ENCODE results near the gene RGS11. TPM values are rescaled to one million over a fixed set of nuclear protein-coding genes. Genes with fewer than 3 reads are reported as not detected.

The RGS11 gene
- total and polyA plus RNA-seq, 2 donors from 2014 or later = 2.5 to 5.9 TPM

DNA sequence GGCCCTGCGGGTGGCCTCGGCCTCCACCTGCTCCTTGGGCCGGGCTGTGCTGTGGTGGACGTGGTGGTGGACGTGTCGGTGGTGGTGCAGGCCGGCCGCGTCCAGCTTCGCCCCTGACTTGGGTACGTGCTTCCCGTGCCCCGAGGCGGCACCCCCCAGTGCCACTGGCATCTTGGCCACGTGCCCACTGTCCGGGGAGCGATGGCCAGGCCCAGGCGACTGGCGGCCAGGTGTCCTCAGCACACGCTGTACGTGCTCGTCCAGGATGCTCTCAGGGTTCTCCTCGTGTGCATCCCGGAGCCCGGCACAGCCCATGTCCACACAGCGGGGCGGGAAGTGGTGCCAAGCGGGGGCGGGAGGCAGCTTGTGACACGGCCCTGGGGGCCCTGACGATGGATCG, 22.1 kb upstream of the RGS11 start:
- Histone ChIP-seq H3K27ac (ENCODE audit: low read depth in 2 of 2, low read length in 2 of 2) (no peak overlapping the region), H3K9me3 (ENCODE audit: control insufficient read depth in 2 of 3, insufficient read depth in 1 of 3, low read length in 3 of 3) (no peaks in the 10 kb centered on the region), H3K4me3 (ENCODE audit: low read length in 3 of 3) (no peak overlapping the region), H3K4me1 (ENCODE audit: control insufficient read depth in 2 of 3, insufficient read depth in 2 of 3, low read depth in 1 of 3, low read length in 3 of 3) (no peaks in the 10 kb centered on the region), H3K9ac (ENCODE audit: low read length in 3 of 3) (no peak overlapping the region), H3K36me3 (ENCODE audit: control insufficient read depth in 2 of 3, insufficient read depth in 3 of 3, low read length in 3 of 3) (peaks cover 0 to 2% (median 0%) of the 10 kb centered on the region in 3 donors), H3K27me3 (ENCODE audit: control insufficient read depth, insufficient read depth, low read length) (no peaks in the 10 kb centered on the region)
- FAIRE-seq (no peak), DNase-seq (no peak)
- intact Hi-C loops (cut with DNase I) = no loop called here
- TF ChIP-seq CTCF (IDR thresholded peaks at IDR 0.05; ENCODE audit: borderline replicate concordance, extremely low read depth, insufficient read depth) = no peak

DNA sequence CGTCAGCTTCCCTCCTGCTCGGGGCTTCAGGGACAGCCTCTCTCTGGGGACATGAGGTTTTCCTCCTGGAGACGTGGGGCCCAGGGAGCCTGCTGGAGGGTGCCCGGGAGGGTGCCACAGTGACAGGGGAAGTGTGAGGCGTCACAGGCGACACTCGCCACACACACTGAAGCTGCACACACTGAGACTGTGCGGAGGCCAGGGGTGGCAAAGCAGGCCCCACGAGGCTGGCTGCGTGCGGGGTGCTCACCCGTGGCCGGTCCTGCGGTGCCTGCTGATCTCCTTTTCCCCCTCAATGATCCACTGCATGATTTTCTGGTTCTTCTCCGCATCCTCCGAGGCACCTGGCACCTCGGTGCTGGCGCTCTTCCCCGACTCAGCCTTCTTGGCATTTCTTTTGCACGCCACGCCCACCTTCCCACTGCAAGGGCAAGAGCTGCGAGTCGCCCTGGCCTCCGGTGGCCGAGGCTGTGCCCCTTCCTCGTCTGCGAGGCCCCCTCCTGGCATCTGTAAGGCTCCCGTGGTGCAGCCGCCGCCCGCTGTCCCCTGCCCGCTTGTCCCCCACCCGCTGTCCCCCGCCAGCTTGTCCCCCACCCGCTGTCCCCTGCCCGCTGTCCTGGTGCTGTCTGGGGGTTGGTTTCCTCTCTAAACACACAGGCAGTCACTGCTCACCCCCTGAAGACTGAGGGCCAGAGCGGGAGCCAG, 21.2 kb upstream of the RGS11 start:
- intact Hi-C loops (cut with DNase I) = no loop called here
- FAIRE-seq = no peak
- Histone ChIP-seq H3K36me3 (ENCODE audit: control insufficient read depth in 2 of 3, insufficient read depth in 3 of 3, low read length in 3 of 3) (peaks cover 0 to 4% (median 0%) of the 10 kb centered on the region in 3 donors), H3K4me3 (ENCODE audit: low read length in 3 of 3) (no peak overlapping the region), H3K9me3 (ENCODE audit: control insufficient read depth in 2 of 3, insufficient read depth in 1 of 3, low read length in 3 of 3) (no peaks in the 10 kb centered on the region), H3K9ac (ENCODE audit: low read length in 3 of 3) (no peak overlapping the region), H3K27me3 (ENCODE audit: control insufficient read depth, insufficient read depth, low read length) (no peaks in the 10 kb centered on the region), H3K4me1 (ENCODE audit: control insufficient read depth in 2 of 3, insufficient read depth in 2 of 3, low read depth in 1 of 3, low read length in 3 of 3) (no peaks in the 10 kb centered on the region), H3K27ac (ENCODE audit: low read depth in 2 of 2, low read length in 2 of 2) (no peak overlapping the region)
- TF ChIP-seq CTCF (IDR thresholded peaks at IDR 0.05; ENCODE audit: borderline replicate concordance, extremely low read depth, insufficient read depth) = no peak
- no peak for DNase-seq

DNA sequence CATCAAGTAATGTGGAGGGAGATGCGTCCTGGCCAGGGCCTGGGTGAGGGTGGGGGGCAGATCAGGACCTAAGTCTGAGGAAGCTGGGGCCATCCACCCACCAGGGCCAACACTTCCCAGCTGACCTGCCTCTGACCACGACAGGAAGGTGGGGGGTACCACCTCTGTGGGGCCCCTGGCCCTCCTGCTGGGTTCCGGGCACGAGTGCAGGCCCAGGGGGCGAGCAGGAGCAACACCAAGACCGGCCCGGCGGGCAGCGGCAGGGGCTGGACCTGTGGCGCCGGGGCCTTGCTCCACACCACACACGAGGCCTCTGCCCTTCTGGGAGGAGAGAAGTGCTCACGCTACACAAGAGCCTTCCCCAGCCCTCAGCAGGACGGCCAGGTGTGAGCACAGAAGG, 20.5 kb upstream of the RGS11 start:
- Histone ChIP-seq H3K9ac (ENCODE audit: low read length in 3 of 3) (no peak overlapping the region), H3K4me3 (ENCODE audit: low read length in 3 of 3) (no peak overlapping the region), H3K9me3 (ENCODE audit: control insufficient read depth in 2 of 3, insufficient read depth in 1 of 3, low read length in 3 of 3) (no peaks in the 10 kb centered on the region), H3K27ac (ENCODE audit: low read depth in 2 of 2, low read length in 2 of 2) (no peak overlapping the region), H3K4me1 (ENCODE audit: control insufficient read depth in 2 of 3, insufficient read depth in 2 of 3, low read depth in 1 of 3, low read length in 3 of 3) (no peaks in the 10 kb centered on the region), H3K36me3 (ENCODE audit: control insufficient read depth in 2 of 3, insufficient read depth in 3 of 3, low read length in 3 of 3) (peaks cover 0 to 4% (median 0%) of the 10 kb centered on the region in 3 donors), H3K27me3 (ENCODE audit: control insufficient read depth, insufficient read depth, low read length) (no peaks in the 10 kb centered on the region)
- FAIRE-seq (no peak), DNase-seq (no peak)
- intact Hi-C loops (cut with DNase I) = no loop called here
- no peak for TF ChIP-seq CTCF (IDR thresholded peaks at IDR 0.05; ENCODE audit: borderline replicate concordance, extremely low read depth, insufficient read depth)
